ENCODE results near the gene TRAPPC12.

TRAPPC12 gene

DNA sequence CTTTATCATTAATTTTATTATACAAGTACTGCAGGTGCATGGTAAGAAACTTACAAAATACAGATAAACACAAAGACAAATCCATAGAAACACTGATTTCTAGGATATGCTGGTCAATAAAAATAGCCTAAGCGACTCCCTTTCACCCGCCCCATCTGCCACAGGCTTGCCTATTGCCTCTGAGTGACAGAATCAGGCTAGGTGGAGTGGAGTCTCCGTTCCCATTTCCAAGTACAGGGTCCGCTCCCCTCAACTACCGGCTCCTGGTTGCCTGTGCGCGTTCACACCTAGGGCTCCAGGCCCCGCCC, 201 bp upstream of the TRAPPC12 start:
- H3K79me2 ChIP-seq (ENCODE audit: control insufficient read depth, low read length): peaks cover 77% of the 10 kb centered on the region
- peaks cover 35% of the 10 kb centered on the region for H3K4me1 ChIP-seq (ENCODE audit: control insufficient read depth, low read length)
- H3K27ac ChIP-seq (ENCODE audit: low read depth, low read length): peak overlapping the region; percentile 45
- peak overlapping the region; percentile 92 for H3K4me2 ChIP-seq (ENCODE audit: low read length)
- H3K36me3 ChIP-seq (ENCODE audit: control insufficient read depth, low read length): peaks cover 28% of the 10 kb centered on the region
- peaks cover 4% of the 10 kb centered on the region; the same call in 1 of the 2 replicates for H4K20me1 ChIP-seq (ENCODE audit: control insufficient read depth, insufficient read depth, low read depth, low read length)
- no peaks in the 10 kb centered on the region for H3K27me3 ChIP-seq (ENCODE audit: control insufficient read depth, low read length)
- H3K9me3 ChIP-seq (ENCODE audit: control insufficient read depth, insufficient read depth, low read length): no peaks in the 10 kb centered on the region
- H3F3A ChIP-seq (ENCODE audit: control insufficient read depth, insufficient read depth): no peaks in the 10 kb centered on the region
- peak overlapping the region; percentile 97 for H3K4me3 ChIP-seq (ENCODE audit: low read length)
- H3K9me2 ChIP-seq (replicated peaks; ENCODE audit: control insufficient read depth, low read length): no peaks in the 10 kb centered on the region
- TF ChIP-seq EZH2phosphoT487 (IDR thresholded peaks at IDR 0.05; ENCODE audit: borderline replicate concordance, low read length): no peak
- TF ChIP-seq, protein P1, sequence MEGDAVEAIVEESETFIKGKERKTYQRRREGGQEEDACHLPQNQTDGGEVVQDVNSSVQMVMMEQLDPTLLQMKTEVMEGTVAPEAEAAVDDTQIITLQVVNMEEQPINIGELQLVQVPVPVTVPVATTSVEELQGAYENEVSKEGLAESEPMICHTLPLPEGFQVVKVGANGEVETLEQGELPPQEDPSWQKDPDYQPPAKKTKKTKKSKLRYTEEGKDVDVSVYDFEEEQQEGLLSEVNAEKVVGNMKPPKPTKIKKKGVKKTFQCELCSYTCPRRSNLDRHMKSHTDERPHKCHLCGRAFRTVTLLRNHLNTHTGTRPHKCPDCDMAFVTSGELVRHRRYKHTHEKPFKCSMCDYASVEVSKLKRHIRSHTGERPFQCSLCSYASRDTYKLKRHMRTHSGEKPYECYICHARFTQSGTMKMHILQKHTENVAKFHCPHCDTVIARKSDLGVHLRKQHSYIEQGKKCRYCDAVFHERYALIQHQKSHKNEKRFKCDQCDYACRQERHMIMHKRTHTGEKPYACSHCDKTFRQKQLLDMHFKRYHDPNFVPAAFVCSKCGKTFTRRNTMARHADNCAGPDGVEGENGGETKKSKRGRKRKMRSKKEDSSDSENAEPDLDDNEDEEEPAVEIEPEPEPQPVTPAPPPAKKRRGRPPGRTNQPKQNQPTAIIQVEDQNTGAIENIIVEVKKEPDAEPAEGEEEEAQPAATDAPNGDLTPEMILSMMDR (IDR thresholded peaks at IDR 0.05; ENCODE audit: low read depth, low read length, poor library complexity, severe bottlenecking): no peak

GRCh38 chr2:3386448-3386958, 7.0 kb downstream of the TRAPPC12 start:
- Histone ChIP-seq H3K79me2 (ENCODE audit: control insufficient read depth, low read length) (peaks cover 70% of the 10 kb centered on the region), H3F3A (ENCODE audit: control insufficient read depth, insufficient read depth) (no peaks in the 10 kb centered on the region), H3K27me3 (ENCODE audit: control insufficient read depth, low read length) (no peaks in the 10 kb centered on the region), H3K36me3 (ENCODE audit: control insufficient read depth, low read length) (peaks cover 60% of the 10 kb centered on the region), H3K27ac (ENCODE audit: low read depth, low read length) (no peak overlapping the region), H4K20me1 (ENCODE audit: control insufficient read depth, insufficient read depth, low read depth, low read length) (no peaks in the 10 kb centered on the region), H3K4me3 (ENCODE audit: low read length) (no peak overlapping the region), H3K4me2 (ENCODE audit: low read length) (no peak overlapping the region), H3K4me1 (ENCODE audit: control insufficient read depth, low read length) (no peaks in the 10 kb centered on the region), H3K9me3 (ENCODE audit: control insufficient read depth, insufficient read depth, low read length) (no peaks in the 10 kb centered on the region), H3K9me2 (replicated peaks; ENCODE audit: control insufficient read depth, low read length) (no peaks in the 10 kb centered on the region)
- no peak for TF ChIP-seq EZH2phosphoT487 (IDR thresholded peaks at IDR 0.05; ENCODE audit: borderline replicate concordance, low read length)
- TF ChIP-seq, protein P1 (IDR thresholded peaks at IDR 0.05; ENCODE audit: low read depth, low read length, poor library complexity, severe bottlenecking): no peak

- Histone ChIP-seq H3K4me2 (ENCODE audit: low read length) (no peak overlapping the region), H3K79me2 (ENCODE audit: control insufficient read depth, low read length) (peaks cover 70% of the 10 kb centered on the region), H3K9me3 (ENCODE audit: control insufficient read depth, insufficient read depth, low read length) (no peaks in the 10 kb centered on the region), H3F3A (ENCODE audit: control insufficient read depth, insufficient read depth) (no peaks in the 10 kb centered on the region), H4K20me1 (ENCODE audit: control insufficient read depth, insufficient read depth, low read depth, low read length) (no peaks in the 10 kb centered on the region), H3K4me1 (ENCODE audit: control insufficient read depth, low read length) (no peaks in the 10 kb centered on the region), H3K36me3 (ENCODE audit: control insufficient read depth, low read length) (peaks cover 62% of the 10 kb centered on the region), H3K4me3 (ENCODE audit: low read length) (no peak overlapping the region), H3K9me2 (replicated peaks; ENCODE audit: control insufficient read depth, low read length) (no peaks in the 10 kb centered on the region), H3K27me3 (ENCODE audit: control insufficient read depth, low read length) (no peaks in the 10 kb centered on the region), H3K27ac (ENCODE audit: low read depth, low read length) (no peak overlapping the region)
- TF ChIP-seq EZH2phosphoT487 (IDR thresholded peaks at IDR 0.05; ENCODE audit: borderline replicate concordance, low read length): no peak
- TF ChIP-seq, protein P1 (IDR thresholded peaks at IDR 0.05; ENCODE audit: low read depth, low read length, poor library complexity, severe bottlenecking): no peak
Measured at GRCh38 chr2:3387011-3387410, 7.5 kb downstream of the TRAPPC12 start.
